Kidney epithelial cell (primary cell): ENCODE measurements around the gene RGPD5. TPM values are rescaled to one million over a fixed set of nuclear protein-coding genes. Genes with fewer than 3 reads are reported as not detected.
"Not testable (repeated sequence)": the region's sequence is repeated elsewhere in the genome, so short reads cannot be mapped to it uniquely, and the experiment has no call there.

Experiments
- DNase-seq: peaks from one replicate; pipeline ENCODE4 v3.0.0-alpha.2; 2010; ENCODE audit warnings: low read depth
- H3K27me3 ChIP-seq: 2 replicates; pipeline ENCODE4 v1.6.0; 2011; ENCODE audit warnings: low read length; ENCODE audit not compliant: control insufficient read depth, insufficient read depth
- H3K36me3 ChIP-seq: 2 replicates; pipeline ENCODE4 v1.5.1; 2011; ENCODE audit warnings: low read length; ENCODE audit not compliant: control insufficient read depth, insufficient read depth
- H3K4me3 ChIP-seq: 2 replicates; pipeline ENCODE4 v1.5.1; 2011; ENCODE audit warnings: low read depth, mild to moderate bottlenecking, control low read depth, low read length
- total RNA-seq: library from RNA; depleted of rRNA; stranded (reverse); fragments of >200 nt; gene quantifications from 2 replicates; pipeline ENCODE4 v1.2.3, GENCODE V29; 2015

The RGPD5 gene
- total RNA-seq, 1 donor from 2014 or later = 7.6 TPM

- H3K36me3 ChIP-seq, H3K27me3 ChIP-seq, H3K4me3 ChIP-seq, DNase-seq: not testable (repeated sequence)
Observed at GRCh38 chr2:109792659-109793058, 1.4 kb upstream of the RGPD5 start.

DNA sequence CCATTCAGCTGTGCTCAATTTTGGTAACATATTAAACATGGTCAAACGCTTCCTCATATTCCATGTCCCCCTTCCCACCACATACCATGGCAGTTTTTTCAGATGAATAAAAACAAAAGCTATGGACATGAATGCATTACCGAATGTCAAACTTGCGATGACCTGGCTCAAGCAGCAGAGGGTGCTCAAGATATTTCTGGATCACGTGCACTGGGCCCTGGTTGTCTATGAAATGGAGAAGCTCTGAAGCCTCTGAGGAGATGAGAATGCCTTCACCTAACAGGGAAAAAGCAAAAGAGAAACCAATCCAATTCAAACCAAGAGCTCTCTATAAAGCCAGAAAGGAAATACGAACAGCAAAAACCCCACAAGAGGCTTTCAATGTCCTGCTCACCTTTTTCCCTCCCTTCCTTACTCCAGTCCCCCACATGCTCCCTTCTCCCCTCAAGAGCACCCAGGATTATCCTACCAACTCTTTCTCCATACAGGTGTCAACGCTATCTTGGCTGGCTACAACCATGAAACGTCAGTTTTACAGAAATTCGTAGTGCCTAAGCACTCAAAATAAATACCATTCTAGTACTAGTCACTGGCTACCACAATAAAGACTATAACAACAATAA lies 77.1 kb downstream of the RGPD5 start:
- DNase-seq, H3K4me3 ChIP-seq, H3K36me3 ChIP-seq, H3K27me3 ChIP-seq: not testable (repeated sequence)

DNA sequence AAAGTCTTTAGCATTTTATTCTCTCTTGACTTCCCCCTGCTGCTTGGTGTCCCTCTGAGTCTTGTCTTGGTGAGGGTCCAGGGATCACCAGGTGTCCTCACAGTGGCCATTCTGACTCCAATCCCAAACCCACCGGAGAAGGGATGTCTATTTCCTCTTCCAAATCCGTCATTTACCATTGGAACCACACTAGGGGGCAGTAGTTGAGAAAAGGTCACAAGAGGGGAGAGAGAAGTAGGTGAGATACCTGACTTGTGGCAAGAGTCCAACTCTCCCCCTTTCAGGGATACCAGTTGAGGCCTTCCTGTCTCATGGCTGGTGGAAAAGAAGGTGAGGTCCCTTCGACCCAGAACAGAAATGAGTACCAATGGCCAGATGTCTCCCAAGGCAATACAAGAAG lies 82.5 kb downstream of the RGPD5 start:
- not testable (repeated sequence) for H3K27me3 ChIP-seq, H3K36me3 ChIP-seq, DNase-seq, H3K4me3 ChIP-seq

GRCh38 chr2:109882112-109882511 lies 88.0 kb downstream of the RGPD5 start:
- H3K36me3 ChIP-seq = not testable (repeated sequence)

GRCh38 chr2:109888414-109888813 lies 94.3 kb downstream of the RGPD5 start:
- DNase-seq, H3K36me3 ChIP-seq, H3K4me3 ChIP-seq, H3K27me3 ChIP-seq: not testable (repeated sequence)

More at GRCh38 chr2:109882112-109882511, 88.0 kb downstream of the RGPD5 start:
- not testable (repeated sequence) for H3K27me3 ChIP-seq, H3K4me3 ChIP-seq, DNase-seq

- not testable (repeated sequence) for H3K36me3 ChIP-seq
Observed at GRCh38 chr2:109889909-109890308, 95.8 kb downstream of the RGPD5 start.

GRCh38 chr2:109891024-109891423 lies 96.9 kb downstream of the RGPD5 start:
- not testable (repeated sequence) for H3K4me3 ChIP-seq, H3K36me3 ChIP-seq, H3K27me3 ChIP-seq, DNase-seq

More at GRCh38 chr2:109889909-109890308, 95.8 kb downstream of the RGPD5 start:
- H3K27me3 ChIP-seq, DNase-seq, H3K4me3 ChIP-seq: not testable (repeated sequence)

GRCh38 chr2:109893736-109894135 lies 99.6 kb downstream of the RGPD5 start:
- not testable (repeated sequence) for H3K4me3 ChIP-seq, DNase-seq, H3K27me3 ChIP-seq, H3K36me3 ChIP-seq

GRCh38 chr2:109894141-109894540 lies 100.0 kb downstream of the RGPD5 start:
- DNase-seq, H3K27me3 ChIP-seq, H3K4me3 ChIP-seq, H3K36me3 ChIP-seq: not testable (repeated sequence)

DNA sequence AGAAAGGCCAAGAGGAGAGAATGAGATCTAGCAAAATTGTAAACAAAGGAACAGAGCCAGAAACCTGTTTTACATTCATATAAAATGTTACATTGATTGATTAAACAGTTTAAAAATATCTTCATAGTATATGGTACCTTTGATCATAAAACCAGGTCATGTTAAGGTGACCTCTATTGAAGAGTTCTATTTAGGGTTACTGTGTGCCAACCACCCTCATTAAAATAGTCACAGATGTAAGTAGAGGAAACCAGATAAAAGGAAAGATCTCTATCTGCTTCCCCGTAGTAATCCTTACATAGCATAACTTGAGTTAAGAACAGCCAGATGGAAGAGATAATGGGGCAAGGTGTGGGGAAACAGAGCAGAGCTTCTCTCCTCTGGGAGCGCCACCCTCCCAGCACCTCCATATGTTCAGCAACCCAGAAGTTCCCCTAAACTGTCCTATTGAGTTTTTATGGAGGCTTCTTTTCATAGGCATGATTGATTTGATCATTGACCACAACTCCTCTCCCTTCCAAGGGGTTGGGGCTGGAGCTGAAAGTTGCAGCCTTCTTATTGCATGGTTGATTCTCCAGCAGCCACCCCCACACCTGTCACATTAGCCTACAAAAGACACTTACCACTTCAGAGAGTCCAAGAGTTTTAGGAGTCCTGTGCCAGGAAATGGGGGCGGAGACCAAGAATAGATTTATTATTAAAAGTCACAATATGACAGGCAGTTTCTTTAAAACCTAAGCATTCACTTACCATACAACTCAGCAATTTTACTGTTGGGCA lies 101.2 kb downstream of the RGPD5 start:
- H3K27me3 ChIP-seq, H3K36me3 ChIP-seq, H3K4me3 ChIP-seq, DNase-seq: not testable (repeated sequence)

GRCh38 chr2:109896212-109896611 lies 102.1 kb downstream of the RGPD5 start:
- not testable (repeated sequence) for H3K4me3 ChIP-seq, H3K27me3 ChIP-seq, DNase-seq, H3K36me3 ChIP-seq

- not testable (repeated sequence) for H3K36me3 ChIP-seq, H3K4me3 ChIP-seq, DNase-seq, H3K27me3 ChIP-seq
Observed at GRCh38 chr2:109897769-109898461, 103.8 kb downstream of the RGPD5 start.

- not testable (repeated sequence) for H3K4me3 ChIP-seq, DNase-seq, H3K27me3 ChIP-seq, H3K36me3 ChIP-seq
Observed at GRCh38 chr2:109898462-109899336, 104.6 kb downstream of the RGPD5 start, which contains the start of gene LIMS3. TSS of gene LIMS3 (plus strand) at chr2:109898688. CDS start at chr2:109898729, 41 bp downstream.

GRCh38 chr2:109905796-109906195 lies 111.7 kb downstream of the RGPD5 start:
- not testable (repeated sequence) for H3K36me3 ChIP-seq

More at GRCh38 chr2:109905796-109906195, 111.7 kb downstream of the RGPD5 start:
- not testable (repeated sequence) for H3K4me3 ChIP-seq, DNase-seq, H3K27me3 ChIP-seq
